HepG2 (cell line): ENCODE results near the gene LCN2. TPM values are rescaled to one million over a fixed set of nuclear protein-coding genes. Genes with fewer than 3 reads are reported as not detected.

Experiments
- ATAC-seq: fragments of 200-7000 bp; cut with Tn5 transposase; 3 replicates; pipeline ENCODE4 v1.9.1; 2020; ENCODE audit warnings: mild to moderate bottlenecking, moderate library complexity
- BruUV-seq: library from RNA; stranded (reverse); fragments of 400-500 nt; replicated peaks from 2 replicates; lab custom pipeline; 2021; lab: Mats Ljungman, UMichigan
- CTCF ChIA-PET: fragments of 300-600 bp; formaldehyde crosslinking; extraction: SDS; loops from one replicate; lab custom pipeline; 2021; ENCODE audit warnings: low total read pairs, inconsistent platforms, low intra/inter-chr PET ratio; lab: Yijun Ruan, JAX
- POLR2A ChIA-PET: fragments of 350-600 bp; sonication (Branson Sonifier 250); formaldehyde crosslinking; loops from one replicate; lab custom pipeline; 2020; ENCODE audit warnings: antibody characterized with exemption, inconsistent platforms; lab: Yijun Ruan, JAX
- DNase-seq: peaks from one replicate; pipeline ENCODE4 v3.0.0-alpha.2; 2015; ENCODE audit warnings: low spot score
- FAIRE-seq: peaks from 3 replicates; lab custom pipeline; 2011; peaks lifted over from hg19 to GRCh38; lab: Jason Lieb, UNC
- H2AFZ ChIP-seq: one replicate; pipeline ENCODE4 v1.6.1; 2011; ENCODE audit warnings: low read length, inconsistent platforms
- H3K27ac ChIP-seq: fragments of 300-600 bp; 3 replicates; pipeline ENCODE4 v1.8.0; 2011; ENCODE audit warnings: mixed run types, mild to moderate bottlenecking, mixed read lengths, low read length, inconsistent platforms; ENCODE audit not compliant: insufficient read depth; ENCODE audit errors: extremely low read length
- H3K27me3 ChIP-seq, 2 experiments: fragments of 200-600 bp in 1 of 2; 2 replicates in 1 of 2; 3 replicates in 1 of 2; pipeline versions ENCODE4 v1.6.0 to v1.8.0; 2011; ENCODE audit warnings: low read length in 2 of 2, mild to moderate bottlenecking in 2 of 2, moderate library complexity in 2 of 2, inconsistent platforms in 1 of 2; ENCODE audit not compliant: insufficient read depth in 2 of 2, control insufficient read depth in 1 of 2
- H3K36me3 ChIP-seq, 2 experiments: fragments of 200-600 bp in 1 of 2; replicated peaks in 1 of 2; 2 replicates in 1 of 2; 3 replicates in 1 of 2; pipeline versions ENCODE4 v1.5.1 to v1.8.0; 2011; ENCODE audit warnings: low read length in 2 of 2, inconsistent platforms in 1 of 2; ENCODE audit not compliant: insufficient read depth in 2 of 2, control insufficient read depth in 1 of 2
- H3K4me1 ChIP-seq: 2 replicates; pipeline ENCODE4 v1.5.1; 2012; ENCODE audit warnings: low read length, inconsistent platforms; ENCODE audit not compliant: insufficient read depth
- H3K4me2 ChIP-seq: 2 replicates; pipeline ENCODE4 v1.6.0; 2011; ENCODE audit warnings: low read depth, low read length, inconsistent platforms
- H3K4me3 ChIP-seq, 3 experiments: fragments of 200-600 bp in 1 of 3; sonication (generic), shearing (Covaris generic) in 1 of 3; replicated peaks in 1 of 3; 2 replicates each; pipeline ENCODE4 v1.5.1; 2011 to 2016; ENCODE audit warnings: low read length in 3 of 3, inconsistent platforms in 2 of 3, low read depth in 2 of 3, mild to moderate bottlenecking in 2 of 3, control low read depth in 1 of 3, mixed read lengths in 1 of 3; ENCODE audit not compliant: insufficient read depth in 1 of 3
- H3K79me2 ChIP-seq: one replicate; pipeline ENCODE4 v1.6.1; 2011; ENCODE audit warnings: low read length, inconsistent platforms; ENCODE audit not compliant: insufficient read depth
- H3K9ac ChIP-seq: 2 replicates; pipeline ENCODE4 v1.6.0; 2011; ENCODE audit warnings: mild to moderate bottlenecking, low read depth, low read length, inconsistent platforms; ENCODE audit not compliant: insufficient read depth
- H3K9me3 ChIP-seq: 2 replicates; pipeline ENCODE4 v1.5.1; 2012; ENCODE audit warnings: mild to moderate bottlenecking, low read length
- H4K20me1 ChIP-seq: 2 replicates; pipeline ENCODE4 v1.6.0; 2011; ENCODE audit warnings: inconsistent platforms, mild to moderate bottlenecking, low read length, moderate library complexity; ENCODE audit not compliant: insufficient read depth
- BCL6 ChIP-seq: IDR thresholded peaks from 2 replicates; pipeline ENCODE4 v1.6.1; 2016; ENCODE audit warnings: missing genetic modification reagents, missing compliant biosample characterization
- FOXO1 ChIP-seq: sonication (generic); formaldehyde crosslinking; IDR thresholded peaks from 2 replicates; pipeline ENCODE4 v1.4.0; 2020; ENCODE audit warnings: missing genetic modification reagents
- HBP1 ChIP-seq: IDR thresholded peaks from 2 replicates; pipeline ENCODE4 v1.6.1; 2016; ENCODE audit warnings: low read depth, control low read depth
- HNRNPL ChIP-seq: fragments of 200-400 bp; formaldehyde crosslinking; IDR thresholded peaks from 2 replicates; pipeline ENCODE4 v1.6.1; 2017; ENCODE audit warnings: mild to moderate bottlenecking, low read depth, low read length
- IKZF4 ChIP-seq: sonication (generic); formaldehyde crosslinking; IDR thresholded peaks from 2 replicates; pipeline ENCODE4 v1.5.1; 2020; ENCODE audit warnings: borderline replicate concordance, mild to moderate bottlenecking, low read depth, missing genetic modification reagents; ENCODE audit errors: not compliant biosample characterization
- ISL2 ChIP-seq: sonication (generic); formaldehyde crosslinking; IDR thresholded peaks from 2 replicates; pipeline ENCODE4 v1.5.0; 2020; ENCODE audit warnings: missing genetic modification reagents
- POLR2A ChIP-seq, 2 experiments: IDR thresholded peaks; 2 replicates each; pipeline ENCODE4 v1.6.1; 2011; ENCODE audit warnings: low read depth in 2 of 2, low read length in 2 of 2, mild to moderate bottlenecking in 1 of 2, moderate library complexity in 1 of 2; ENCODE audit not compliant: insufficient read depth in 1 of 2
- ZBTB40 ChIP-seq, 2 experiments: fragments of 450-650 bp in 1 of 2; sonication (generic) in 1 of 2; formaldehyde crosslinking in 1 of 2; IDR thresholded peaks; 2 replicates each; pipeline versions ENCODE4 v1.6.1 to v1.8.0; 2016 to 2022; ENCODE audit warnings: antibody characterized with exemption in 1 of 2, mild to moderate bottlenecking in 1 of 2, missing genetic modification reagents in 1 of 2
- ZNF333 ChIP-seq: sonication (generic); formaldehyde crosslinking; IDR thresholded peaks from 2 replicates; pipeline ENCODE4 v1.4.0; 2020; ENCODE audit warnings: mild to moderate bottlenecking, missing genetic modification reagents, borderline replicate concordance
- WGBS: methylation state at CpG from one replicate; pipeline ENCODE4 v1.1.6; 2017; ENCODE audit warnings: low lambda C conversion rate; 5-methylcytosine and 5-hydroxymethylcytosine counted together
- in situ Hi-C: cut with HindIII; loops from 2 replicates; pipeline ENCODE4 v1.10.0; 2017; ENCODE audit warnings: low pct_unique_long_range_greater_than_20kb; ENCODE audit not compliant: extremely low pct_ligation_motif_present
- intact Hi-C: fragments of 100-400 bp; cut with micrococcal nuclease; formaldehyde crosslinking; loops from one replicate; pipeline ENCODE4 v1.10.0; 2022; ENCODE audit not compliant: unreplicated experiment
- polyA plus RNA-seq, 8 experiments: library from polyadenylated mRNA; depleted of rRNA in 3 of 8; stranded (reverse) in 7 of 8; unstranded in 1 of 8; fragments of >200 nt; fragmentation: Illumina TruSeq in 4 of 8; extraction: Trizol in 4 of 8; gene quantifications; 2 replicates each; pipeline versions ENCODE4 v1.2.1 to v1.2.3, GENCODE V29; 2011 to 2016; ENCODE audit warnings: low read depth in 4 of 8, missing spikeins in 1 of 8, mixed read lengths in 1 of 8; ENCODE audit not compliant: insufficient read depth in 1 of 8
- total RNA-seq, 5 experiments: library from RNA; depleted of rRNA; stranded (reverse); fragments of >200 nt; fragmentation: Illumina TruSeq; extraction: Trizol; gene quantifications; 2 replicates each; pipeline ENCODE4 v1.2.3, GENCODE V29; 2016; ENCODE audit warnings: low read depth in 1 of 5

Gene LCN2
- total and polyA plus RNA-seq, 2 of the 13 experiments (the other 11 are each of a cell fraction or from before 2014, with no cell fraction given), result 0.38 to 1.4 TPM

- TF ChIP-seq HBP1 (CRISPR knock-in tag) (0 out of 2 replicates have a peak, but pooled peaks have one; percentile 9), IKZF4 (CRISPR knock-in tag) (no peak)
Measured at GRCh38 chr9:128103589-128103962, 45.7 kb upstream of the LCN2 start (continued).

GRCh38 chr9:128104171-128104618 lies 45.1 kb upstream of the LCN2 start:
- in situ Hi-C loops (no loop called here), intact Hi-C loops (loop anchor here (5.0 kb wide), 1 partner anchor 37 kb away; the partner anchor contains the start of genes NAIF1 and SLC25A25)
- ChIA-PET CTCF (interaction anchor here (1.3 to 2.6 kb wide), 2 partner anchors 14 to 20 kb away, joined by 5 to 14 read pairs; no protein-coding TSS in a partner anchor), POLR2A (interaction anchor here (0.8 to 2.7 kb wide), 9 partner anchors 10 to 154 kb away, joined by 3 to 40 read pairs (median 6); partner anchors contain the start of gene NAIF1)
- no peaks in the 10 kb centered on the region for H3K9me3 ChIP-seq
- FAIRE-seq (peak; percentile 92), DNase-seq (peak; percentile 87), ATAC-seq (peak; percentile 54)
- H3K4me2 ChIP-seq, result peak overlapping the region; percentile 61
- BruUV-seq, result no TSS peak
- peak overlapping the region in 1 of 3 experiments; percentile 38; a peak in 2 of 6 replicates for H3K4me3 ChIP-seq
- peak overlapping the region; percentile 90 for H3K27ac ChIP-seq
- 0% methylated on average over 3 of the region's 6 CpGs for WGBS
- peaks cover 89% of the 10 kb centered on the region for H3K4me1 ChIP-seq
- H4K20me1 ChIP-seq, result peaks cover 16% of the 10 kb centered on the region; the same call in 1 of the 2 replicates
- H2AFZ ChIP-seq, result no peak overlapping the region
- peaks cover 24% of the 10 kb centered on the region for H3K79me2 ChIP-seq
- peaks cover 23 to 57% of the 10 kb centered on the region in 2 experiments for H3K36me3 ChIP-seq
- peak overlapping the region; percentile 62 for H3K9ac ChIP-seq
- H3K27me3 ChIP-seq, result no peaks in the 10 kb centered on the region; a peak in 1 of 5 replicates
- peak in 1 of 2 experiments; percentile 67; a peak in 2 of 4 replicates for TF ChIP-seq POLR2A (IDR thresholded peaks at IDR 0.05; ENCODE audit: insufficient read depth in 1 of 2, low read depth in 2 of 2, low read length in 2 of 2)
- TF ChIP-seq HNRNPL, result peak; percentile 97
- peak; percentile 73 for TF ChIP-seq BCL6 (CRISPR knock-in tag)
- TF ChIP-seq ZBTB40 (IDR thresholded peaks at IDR 0.05), result no peak
- peak; percentile 62; the same call in 1 of the 2 replicates for TF ChIP-seq ZBTB40 (CRISPR knock-in tag; IDR thresholded peaks at IDR 0.05)
- TF ChIP-seq ZNF333 (CRISPR knock-in tag), result no peak
- TF ChIP-seq FOXO1 (CRISPR knock-in tag), result peak; percentile 75
- TF ChIP-seq ISL2 (CRISPR knock-in tag), result peak; percentile 47; the same call in 1 of the 2 replicates
